Fibroblast of lung (primary cell): ENCODE results near the gene OVOL3. TPM values are rescaled to one million over a fixed set of nuclear protein-coding genes. Genes with fewer than 3 reads are reported as not detected.

Experiments
- DNase-seq, 2 donors: peaks; one replicate each; pipeline versions ENCODE4 v3.0.0 to v3.0.0-alpha.2; 2010; ENCODE audit warnings: low read depth in 2 of 2
- H2AFZ ChIP-seq: 2 replicates; pipeline ENCODE4 v1.5.1; 2012; ENCODE audit warnings: low read length, control low read depth, inconsistent platforms
- H3K27ac ChIP-seq: 2 replicates; pipeline ENCODE4 v1.5.1; 2011; ENCODE audit warnings: low read length, control low read depth; ENCODE audit not compliant: insufficient read depth
- H3K27me3 ChIP-seq: 2 replicates; pipeline ENCODE4 v1.5.1; 2011; ENCODE audit warnings: mild to moderate bottlenecking, low read length; ENCODE audit not compliant: control insufficient read depth, insufficient read depth
- H3K36me3 ChIP-seq: 2 replicates; pipeline ENCODE4 v1.5.1; 2011; ENCODE audit warnings: low read length; ENCODE audit not compliant: control insufficient read depth, insufficient read depth
- H3K4me1 ChIP-seq: 2 replicates; pipeline ENCODE4 v1.5.1; 2011; ENCODE audit warnings: low read length; ENCODE audit not compliant: control insufficient read depth, insufficient read depth; ENCODE audit errors: extremely low read depth
- H3K4me2 ChIP-seq: 2 replicates; pipeline ENCODE4 v1.5.1; 2011; ENCODE audit warnings: low read length, control low read depth; ENCODE audit not compliant: insufficient read depth; ENCODE audit errors: extremely low read depth
- H3K4me3 ChIP-seq, 4 experiments: fragments of 200-600 bp in 1 of 4; sonication (generic) in 1 of 4; replicated peaks in 1 of 4; 2 replicates each; pipeline ENCODE4 v1.5.1; 2011 to 2016; ENCODE audit warnings: low read length in 4 of 4, low read depth in 3 of 4, mild to moderate bottlenecking in 3 of 4, control low read depth in 2 of 4, inconsistent platforms in 1 of 4, mixed read lengths in 1 of 4; ENCODE audit not compliant: insufficient read depth in 1 of 4; ENCODE audit errors: control extremely low read depth in 1 of 4
- H3K79me2 ChIP-seq: 2 replicates; pipeline ENCODE4 v1.5.1; 2012; ENCODE audit warnings: mild to moderate bottlenecking, low read length, inconsistent platforms; ENCODE audit not compliant: control insufficient read depth, insufficient read depth
- H3K9ac ChIP-seq: 2 replicates; pipeline ENCODE4 v1.5.1; 2011; ENCODE audit warnings: mild to moderate bottlenecking, low read length, control low read depth; ENCODE audit not compliant: insufficient read depth
- H3K9me3 ChIP-seq: 2 replicates; pipeline ENCODE4 v1.5.1; 2012; ENCODE audit warnings: low read depth, low read length; ENCODE audit not compliant: control insufficient read depth, insufficient read depth
- H4K20me1 ChIP-seq: 2 replicates; pipeline ENCODE4 v1.5.1; 2011; ENCODE audit warnings: low read length; ENCODE audit not compliant: control insufficient read depth, insufficient read depth; ENCODE audit errors: extremely low read depth
- EZH2 ChIP-seq: IDR thresholded peaks from 2 replicates; pipeline ENCODE4 v1.5.1; 2012; ENCODE audit warnings: low read length, control low read depth, mild to moderate bottlenecking; ENCODE audit errors: missing control alignments
- polyA plus RNA-seq, 2 donors: library from polyadenylated mRNA; depleted of rRNA in 1 of 2; stranded (reverse) in 1 of 2; unstranded in 1 of 2; fragments of >200 nt; gene quantifications; 2 replicates each; pipeline ENCODE4 v1.2.1, GENCODE V29; 2011 to 2012; ENCODE audit warnings: missing spikeins in 1 of 2
- total RNA-seq: library from RNA; depleted of rRNA; stranded (reverse); fragments of >200 nt; gene quantifications from 2 replicates; pipeline ENCODE4 v1.2.1, GENCODE V29; 2014
- TF ChIP-seq, protein P1 (sequence below), 2 donors: IDR thresholded peaks in 1 of 2; conservative IDR thresholded peaks in 1 of 2; 1 replicate in 1 of 2; 2 replicates in 1 of 2; pipeline ENCODE4 v1.5.1; 2011 to 2012; ENCODE audit warnings: low read length in 2 of 2, control low read depth in 1 of 2, inconsistent platforms in 1 of 2, low read depth in 1 of 2, mild to moderate bottlenecking in 1 of 2

Gene OVOL3
- total and polyA plus RNA-seq, 2 donors (not counting 1 experiment from before 2014, with no cell fraction given), result not detected

DNA sequence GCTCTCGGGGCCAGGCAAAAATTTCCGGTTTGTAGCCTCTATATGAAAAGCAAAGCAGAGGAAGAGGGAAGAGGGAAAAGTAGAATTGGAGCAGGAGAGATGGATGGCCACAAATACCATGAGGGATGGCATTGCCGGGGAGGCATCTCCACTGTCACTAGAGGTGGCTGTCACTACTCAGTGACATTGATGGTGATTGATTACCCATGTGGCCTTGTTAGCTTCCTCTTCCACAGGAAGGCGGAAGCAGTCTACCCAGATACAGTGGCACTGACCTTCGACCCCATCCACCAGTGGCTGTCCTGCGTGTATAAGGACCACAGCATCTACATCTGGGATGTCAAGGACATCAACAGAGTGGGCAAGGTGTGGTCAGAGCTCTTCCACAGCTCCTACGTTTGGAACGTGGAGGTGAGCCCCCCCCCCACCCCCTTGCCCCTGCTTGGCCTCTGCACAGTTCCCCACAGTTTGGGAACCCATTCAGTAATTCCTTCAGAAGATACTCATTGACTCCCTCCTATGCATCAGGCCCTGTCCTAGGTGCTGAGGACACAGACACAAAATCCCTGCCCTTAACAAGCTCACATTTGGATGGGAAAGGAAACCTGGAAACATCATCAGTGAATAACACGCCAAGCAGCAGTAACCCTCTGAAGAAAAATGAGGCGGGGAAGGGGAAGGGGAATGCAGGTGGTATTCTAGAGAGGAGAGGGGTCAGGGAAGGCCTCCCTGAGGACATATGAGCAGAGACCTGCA is 37.6 kb upstream of the OVOL3 start:
- Histone ChIP-seq H3K9me3 (no peaks in the 10 kb centered on the region), H3K36me3 (peaks cover 2% of the 10 kb centered on the region), H3K4me1 (peaks cover 2% of the 10 kb centered on the region), H3K79me2 (no peaks in the 10 kb centered on the region), H3K4me2 (no peak overlapping the region), H3K4me3 (no peak overlapping the region), H2AFZ (no peak overlapping the region), H3K9ac (no peak overlapping the region), H3K27ac (no peak overlapping the region), H4K20me1 (no peaks in the 10 kb centered on the region), H3K27me3 (no peaks in the 10 kb centered on the region)
- DNase-seq, result no peak
- TF ChIP-seq, protein P1, sequence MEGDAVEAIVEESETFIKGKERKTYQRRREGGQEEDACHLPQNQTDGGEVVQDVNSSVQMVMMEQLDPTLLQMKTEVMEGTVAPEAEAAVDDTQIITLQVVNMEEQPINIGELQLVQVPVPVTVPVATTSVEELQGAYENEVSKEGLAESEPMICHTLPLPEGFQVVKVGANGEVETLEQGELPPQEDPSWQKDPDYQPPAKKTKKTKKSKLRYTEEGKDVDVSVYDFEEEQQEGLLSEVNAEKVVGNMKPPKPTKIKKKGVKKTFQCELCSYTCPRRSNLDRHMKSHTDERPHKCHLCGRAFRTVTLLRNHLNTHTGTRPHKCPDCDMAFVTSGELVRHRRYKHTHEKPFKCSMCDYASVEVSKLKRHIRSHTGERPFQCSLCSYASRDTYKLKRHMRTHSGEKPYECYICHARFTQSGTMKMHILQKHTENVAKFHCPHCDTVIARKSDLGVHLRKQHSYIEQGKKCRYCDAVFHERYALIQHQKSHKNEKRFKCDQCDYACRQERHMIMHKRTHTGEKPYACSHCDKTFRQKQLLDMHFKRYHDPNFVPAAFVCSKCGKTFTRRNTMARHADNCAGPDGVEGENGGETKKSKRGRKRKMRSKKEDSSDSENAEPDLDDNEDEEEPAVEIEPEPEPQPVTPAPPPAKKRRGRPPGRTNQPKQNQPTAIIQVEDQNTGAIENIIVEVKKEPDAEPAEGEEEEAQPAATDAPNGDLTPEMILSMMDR (conservative IDR thresholded peaks at IDR 0.05 in 1 of 2, IDR thresholded peaks at IDR 0.05 in 1 of 2; ENCODE audit: low read depth in 1 of 2, low read length in 2 of 2), result no peak
- no peak for TF ChIP-seq EZH2

DNA sequence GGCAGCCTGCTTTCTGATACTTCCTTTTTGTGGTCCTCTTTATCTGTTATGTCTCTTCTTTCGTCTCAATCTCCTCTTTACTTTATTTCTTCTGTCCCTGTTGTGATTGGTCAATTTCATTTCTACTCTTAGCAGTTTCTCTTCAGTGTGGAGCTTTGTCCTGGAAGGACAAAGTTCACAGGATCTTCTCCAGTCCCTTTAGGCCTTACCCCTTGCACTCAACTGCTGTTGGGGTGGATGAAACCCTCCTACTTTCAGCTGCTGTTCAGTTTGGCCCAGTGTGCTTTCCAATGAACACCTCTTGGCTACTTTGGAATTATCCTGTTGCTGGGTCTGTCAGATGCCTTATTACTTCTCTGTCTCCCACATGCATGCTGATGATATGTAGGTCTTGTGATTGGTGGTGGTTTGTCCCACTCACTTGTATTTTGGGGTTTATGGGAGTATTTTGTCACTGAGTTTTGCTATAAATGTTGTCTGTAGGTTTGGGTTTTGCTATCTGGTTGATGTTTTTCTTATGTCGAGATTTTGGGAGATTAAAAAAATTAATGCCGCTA is 31.5 kb upstream of the OVOL3 start:
- H3K79me2 ChIP-seq, result no peaks in the 10 kb centered on the region
- H3K27ac ChIP-seq, result no peak overlapping the region
- H3K9ac ChIP-seq, result no peak overlapping the region
- peaks cover 14% of the 10 kb centered on the region for H3K36me3 ChIP-seq
- H3K9me3 ChIP-seq, result no peaks in the 10 kb centered on the region
- no peak for DNase-seq
- H4K20me1 ChIP-seq, result no peaks in the 10 kb centered on the region
- H3K4me1 ChIP-seq, result no peaks in the 10 kb centered on the region
- H2AFZ ChIP-seq, result no peak overlapping the region
- H3K4me3 ChIP-seq, result no peak overlapping the region
- H3K27me3 ChIP-seq, result no peaks in the 10 kb centered on the region
- TF ChIP-seq, protein P1 (conservative IDR thresholded peaks at IDR 0.05 in 1 of 2, IDR thresholded peaks at IDR 0.05 in 1 of 2; ENCODE audit: low read depth in 1 of 2, low read length in 2 of 2), result no peak
- no peak overlapping the region for H3K4me2 ChIP-seq

- peak in 1 of 2 donors; percentile 11 for DNase-seq
- Histone ChIP-seq H3K4me1 (no peaks in the 10 kb centered on the region), H3K9ac (no peak overlapping the region), H3K27me3 (no peaks in the 10 kb centered on the region), H3K36me3 (peaks cover 16% of the 10 kb centered on the region), H3K27ac (no peak overlapping the region), H4K20me1 (no peaks in the 10 kb centered on the region), H3K4me2 (no peak overlapping the region), H3K79me2 (no peaks in the 10 kb centered on the region), H3K9me3 (no peaks in the 10 kb centered on the region), H3K4me3 (no peak overlapping the region), H2AFZ (no peak overlapping the region)
- TF ChIP-seq, protein P1 (conservative IDR thresholded peaks at IDR 0.05 in 1 of 2, IDR thresholded peaks at IDR 0.05 in 1 of 2; ENCODE audit: low read depth in 1 of 2, low read length in 2 of 2), result no peak
- TF ChIP-seq EZH2, result no peak
These were observed 29.6 kb upstream of the OVOL3 start for GRCh38 chr19:36081385-36081784.
